ENCODE results near the gene CUEDC2.
A peak's percentile ranks its signal among the peaks of the same experiment; 100 is the strongest.

The CUEDC2 gene

DNA sequence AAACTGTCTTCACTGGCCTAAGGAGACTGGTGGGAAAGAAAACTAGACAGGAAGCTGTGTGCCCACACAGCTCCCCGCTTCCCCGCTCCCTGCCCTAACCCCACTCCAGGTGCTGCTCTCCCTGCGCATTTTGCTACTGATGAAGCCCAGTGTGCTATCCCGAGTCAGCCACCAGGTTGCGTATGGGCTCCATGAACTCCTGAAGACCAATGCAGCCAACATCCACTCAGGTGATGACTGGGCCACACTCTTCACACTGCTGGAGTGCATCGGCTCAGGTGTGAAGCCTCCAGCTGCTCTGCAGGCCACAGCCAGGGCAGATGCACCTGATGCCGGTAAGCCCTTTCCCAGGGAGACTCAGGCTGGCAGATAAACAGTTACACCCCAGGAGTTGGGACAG lies 57.1 kb downstream of the CUEDC2 start:
- TF ChIP-seq, protein P1, sequence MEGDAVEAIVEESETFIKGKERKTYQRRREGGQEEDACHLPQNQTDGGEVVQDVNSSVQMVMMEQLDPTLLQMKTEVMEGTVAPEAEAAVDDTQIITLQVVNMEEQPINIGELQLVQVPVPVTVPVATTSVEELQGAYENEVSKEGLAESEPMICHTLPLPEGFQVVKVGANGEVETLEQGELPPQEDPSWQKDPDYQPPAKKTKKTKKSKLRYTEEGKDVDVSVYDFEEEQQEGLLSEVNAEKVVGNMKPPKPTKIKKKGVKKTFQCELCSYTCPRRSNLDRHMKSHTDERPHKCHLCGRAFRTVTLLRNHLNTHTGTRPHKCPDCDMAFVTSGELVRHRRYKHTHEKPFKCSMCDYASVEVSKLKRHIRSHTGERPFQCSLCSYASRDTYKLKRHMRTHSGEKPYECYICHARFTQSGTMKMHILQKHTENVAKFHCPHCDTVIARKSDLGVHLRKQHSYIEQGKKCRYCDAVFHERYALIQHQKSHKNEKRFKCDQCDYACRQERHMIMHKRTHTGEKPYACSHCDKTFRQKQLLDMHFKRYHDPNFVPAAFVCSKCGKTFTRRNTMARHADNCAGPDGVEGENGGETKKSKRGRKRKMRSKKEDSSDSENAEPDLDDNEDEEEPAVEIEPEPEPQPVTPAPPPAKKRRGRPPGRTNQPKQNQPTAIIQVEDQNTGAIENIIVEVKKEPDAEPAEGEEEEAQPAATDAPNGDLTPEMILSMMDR (conservative IDR thresholded peaks at IDR 0.05; ENCODE audit: low read depth, low read length) = peak; percentile 40
- H3K4me3 ChIP-seq (ENCODE audit: low read depth, low read length) = no peak overlapping the region
- DNase-seq (ENCODE audit: low read depth) = no peak

All from choroid plexus epithelial cell (primary cell).